Activated T-cell treated with anti-CD3 and anti-CD28 coated beads, Interleukin-2, amount 50 U/mL, for 72 hours (primary cell): ENCODE data around the gene RSPH6A. TPM values are rescaled to one million over a fixed set of nuclear protein-coding genes. Genes with fewer than 3 reads are reported as not detected.

ENCODE experiments used
- ATAC-seq, 2 donors: fragments of 150-1000 bp; cut with Tn5 transposase; replicated peaks in 1 of 2; 2 replicates each; pipeline ENCODE4 v1.10.0; 2021; ENCODE audit warnings: moderate library complexity in 2 of 2, mild to moderate bottlenecking in 1 of 2
- DNase-seq, 2 donors: peaks; one replicate each; pipeline ENCODE4 v3.0.0; 2021 to 2022; ENCODE audit warnings: mixed read lengths in 1 of 2
- H3K27ac Mint-ChIP-seq: one replicate; pipeline ENCODE4 v1.8.0; 2022; ENCODE audit warnings: mild to moderate bottlenecking, moderate library complexity, mixed read lengths
- H3K27me3 Mint-ChIP-seq: one replicate; pipeline ENCODE4 v1.8.0; 2022; ENCODE audit warnings: low read depth, mixed read lengths
- H3K36me3 Mint-ChIP-seq, 2 donors: one replicate each; pipeline ENCODE4 v1.8.0; 2022; ENCODE audit warnings: mixed read lengths in 2 of 2, mild to moderate bottlenecking in 1 of 2; ENCODE audit not compliant: insufficient read depth in 2 of 2
- H3K4me1 Mint-ChIP-seq: one replicate; pipeline ENCODE4 v1.8.0; 2022; ENCODE audit warnings: low read depth, mixed read lengths
- H3K4me3 Mint-ChIP-seq, 2 donors: one replicate each; pipeline ENCODE4 v1.8.0; 2022; ENCODE audit warnings: mild to moderate bottlenecking in 2 of 2, mixed read lengths in 2 of 2, moderate library complexity in 2 of 2
- H3K9me3 Mint-ChIP-seq, 2 donors: one replicate each; pipeline ENCODE4 v1.8.0; 2022; ENCODE audit warnings: mixed read lengths in 2 of 2
- total RNA-seq, 2 donors: library from RNA; stranded (reverse); gene quantifications; one replicate each; pipeline ENCODE4 v1.2.3, GENCODE V29; 2022

Gene RSPH6A
- total RNA-seq, 2 donors from 2014 or later: 0.43 to 0.60 TPM

DNA sequence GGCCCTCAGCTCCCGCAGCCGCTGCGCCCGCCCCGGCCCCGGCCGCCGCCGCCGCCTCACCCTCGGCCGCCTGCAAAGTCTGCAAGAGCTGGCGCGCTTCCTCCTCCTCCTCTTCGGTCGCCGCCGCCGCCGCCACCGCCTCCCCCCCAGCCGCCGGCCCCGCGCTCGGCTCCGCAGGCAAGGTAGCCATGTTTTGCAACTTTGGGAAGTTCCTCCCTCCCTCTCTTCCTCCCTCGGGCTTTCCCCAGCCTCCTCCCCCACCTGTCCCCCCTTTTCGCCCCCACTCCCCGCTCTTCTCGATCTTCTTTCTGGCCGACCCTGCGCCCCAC, 46.5 kb downstream of the RSPH6A start:
- peak overlapping the region; percentile 92 to 96 for H3K4me3 Mint-ChIP-seq
- DNase-seq: peak; percentile 63
- ATAC-seq: no peak
- no peak overlapping the region for H3K27ac Mint-ChIP-seq
- H3K9me3 Mint-ChIP-seq: no peaks in the 10 kb centered on the region
- H3K4me1 Mint-ChIP-seq: peaks cover 5% of the 10 kb centered on the region
- no peaks in the 10 kb centered on the region for H3K36me3 Mint-ChIP-seq
- peaks cover 4% of the 10 kb centered on the region for H3K27me3 Mint-ChIP-seq

- H3K4me3 Mint-ChIP-seq: peak overlapping the region; percentile 73 to 75
- peak; percentile 44 for DNase-seq
- ATAC-seq: no peak
- H3K27ac Mint-ChIP-seq: no peak overlapping the region
- no peaks in the 10 kb centered on the region for H3K36me3 Mint-ChIP-seq
- H3K4me1 Mint-ChIP-seq: peaks cover 5% of the 10 kb centered on the region
- H3K27me3 Mint-ChIP-seq: peaks cover 4% of the 10 kb centered on the region
- no peaks in the 10 kb centered on the region for H3K9me3 Mint-ChIP-seq
Measured at GRCh38 chr19:45767881-45768654, 47.0 kb downstream of the RSPH6A start.

DNA sequence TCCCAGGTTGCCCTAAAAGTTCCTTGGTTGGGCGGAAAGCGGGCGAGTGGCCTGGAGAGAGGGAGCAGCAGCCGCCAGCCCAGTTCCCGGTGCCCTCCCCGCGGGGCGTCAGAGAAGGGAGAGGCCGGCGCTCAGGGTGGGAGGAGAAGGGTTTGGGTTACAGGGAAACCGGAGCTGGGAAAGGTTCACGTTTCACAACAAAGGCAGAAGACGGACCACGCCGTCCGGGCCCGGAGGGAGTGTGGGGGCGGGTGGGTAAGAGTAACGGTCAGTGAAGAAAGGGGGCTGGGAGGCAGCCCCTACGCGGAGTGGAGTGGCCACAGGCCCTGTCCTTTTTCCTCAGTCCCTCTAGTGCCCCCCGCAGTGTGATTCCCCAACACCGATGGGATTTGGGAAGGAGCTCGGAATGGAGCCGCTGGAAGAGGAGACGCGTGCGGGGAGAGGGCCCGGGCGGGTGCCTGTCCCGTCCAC, 47.7 kb downstream of the RSPH6A start:
- peaks cover 4% of the 10 kb centered on the region for H3K27me3 Mint-ChIP-seq
- H3K4me3 Mint-ChIP-seq: peak overlapping the region; percentile 58 to 75
- ATAC-seq: no peak
- no peaks in the 10 kb centered on the region for H3K9me3 Mint-ChIP-seq
- H3K27ac Mint-ChIP-seq: no peak overlapping the region
- no peak for DNase-seq
- peaks cover 5% of the 10 kb centered on the region for H3K4me1 Mint-ChIP-seq
- H3K36me3 Mint-ChIP-seq: no peaks in the 10 kb centered on the region

DNA sequence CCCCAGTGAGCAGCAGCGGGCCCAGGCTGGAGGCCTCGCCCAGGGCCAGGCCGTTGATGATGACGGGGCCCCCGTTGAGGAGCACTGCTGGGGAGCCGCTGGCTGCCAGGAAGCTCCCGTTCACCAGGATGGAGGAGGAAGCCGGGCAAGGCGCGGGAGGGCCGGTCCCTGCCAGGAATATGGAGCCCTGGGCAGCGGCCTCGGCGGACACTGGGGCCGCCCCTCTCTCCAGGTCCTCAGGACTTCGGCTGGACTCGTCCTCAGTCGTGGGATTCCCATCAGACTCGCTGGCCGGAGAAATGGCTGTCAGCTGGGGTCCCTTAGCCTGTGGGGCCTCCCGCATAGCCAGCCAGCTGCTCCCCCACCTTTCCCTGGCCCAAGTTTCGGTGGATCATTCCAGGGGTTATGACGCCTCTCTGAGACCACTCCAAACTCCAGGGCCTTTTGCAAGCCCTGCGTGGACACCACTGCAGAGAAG, 48.2 kb downstream of the RSPH6A start:
- H3K36me3 Mint-ChIP-seq: no peaks in the 10 kb centered on the region
- peaks cover 4% of the 10 kb centered on the region for H3K27me3 Mint-ChIP-seq
- no peak overlapping the region for H3K27ac Mint-ChIP-seq
- no peak for DNase-seq
- ATAC-seq: no peak
- no peaks in the 10 kb centered on the region for H3K9me3 Mint-ChIP-seq
- H3K4me1 Mint-ChIP-seq: peaks cover 5% of the 10 kb centered on the region
- peak overlapping the region; percentile 58 to 75 for H3K4me3 Mint-ChIP-seq

DNA sequence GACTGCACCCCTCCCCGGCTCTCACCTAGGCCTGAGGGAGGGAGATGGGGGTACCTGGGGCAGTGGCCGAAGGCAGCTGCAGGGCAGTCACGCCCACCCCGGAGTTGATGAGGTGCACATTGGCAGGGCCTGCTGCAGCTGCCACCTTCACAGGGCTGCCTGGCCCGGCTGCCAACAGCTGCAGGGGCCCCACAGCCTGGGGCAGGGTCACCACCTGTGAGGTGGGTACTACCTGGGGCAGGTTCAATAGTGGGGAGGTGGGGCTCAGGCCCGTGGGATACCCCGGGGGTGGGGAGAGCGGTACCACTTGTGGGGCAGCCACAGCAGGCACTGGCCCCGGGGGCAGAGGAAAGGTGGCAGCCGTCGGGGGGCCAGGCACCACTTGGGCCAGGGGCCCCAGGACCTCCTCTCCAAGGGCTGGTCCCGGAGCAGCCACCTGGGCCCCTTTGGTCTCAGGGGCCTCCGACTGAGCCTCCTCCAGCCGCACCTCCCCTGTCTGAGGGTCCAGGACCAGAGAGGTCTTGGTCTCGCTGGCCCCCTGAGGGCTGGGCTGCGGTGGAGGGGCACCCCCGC, 48.7 kb downstream of the RSPH6A start:
- no peaks in the 10 kb centered on the region for H3K36me3 Mint-ChIP-seq
- no peak overlapping the region for H3K27ac Mint-ChIP-seq
- no peak for DNase-seq
- H3K9me3 Mint-ChIP-seq: no peaks in the 10 kb centered on the region
- ATAC-seq: no peak
- H3K4me1 Mint-ChIP-seq: peaks cover 5% of the 10 kb centered on the region
- peaks cover 4% of the 10 kb centered on the region for H3K27me3 Mint-ChIP-seq
- no peak overlapping the region for H3K4me3 Mint-ChIP-seq

- H3K4me1 Mint-ChIP-seq: peaks cover 5% of the 10 kb centered on the region
- peak overlapping the region in 1 of 2 donors; percentile 45 for H3K4me3 Mint-ChIP-seq
- no peaks in the 10 kb centered on the region for H3K36me3 Mint-ChIP-seq
- H3K9me3 Mint-ChIP-seq: no peaks in the 10 kb centered on the region
- no peak overlapping the region for H3K27ac Mint-ChIP-seq
- peaks cover 4% of the 10 kb centered on the region for H3K27me3 Mint-ChIP-seq
- DNase-seq (no peak), ATAC-seq (no peak)
Measured at GRCh38 chr19:45765702-45766295, 49.3 kb downstream of the RSPH6A start.

DNA sequence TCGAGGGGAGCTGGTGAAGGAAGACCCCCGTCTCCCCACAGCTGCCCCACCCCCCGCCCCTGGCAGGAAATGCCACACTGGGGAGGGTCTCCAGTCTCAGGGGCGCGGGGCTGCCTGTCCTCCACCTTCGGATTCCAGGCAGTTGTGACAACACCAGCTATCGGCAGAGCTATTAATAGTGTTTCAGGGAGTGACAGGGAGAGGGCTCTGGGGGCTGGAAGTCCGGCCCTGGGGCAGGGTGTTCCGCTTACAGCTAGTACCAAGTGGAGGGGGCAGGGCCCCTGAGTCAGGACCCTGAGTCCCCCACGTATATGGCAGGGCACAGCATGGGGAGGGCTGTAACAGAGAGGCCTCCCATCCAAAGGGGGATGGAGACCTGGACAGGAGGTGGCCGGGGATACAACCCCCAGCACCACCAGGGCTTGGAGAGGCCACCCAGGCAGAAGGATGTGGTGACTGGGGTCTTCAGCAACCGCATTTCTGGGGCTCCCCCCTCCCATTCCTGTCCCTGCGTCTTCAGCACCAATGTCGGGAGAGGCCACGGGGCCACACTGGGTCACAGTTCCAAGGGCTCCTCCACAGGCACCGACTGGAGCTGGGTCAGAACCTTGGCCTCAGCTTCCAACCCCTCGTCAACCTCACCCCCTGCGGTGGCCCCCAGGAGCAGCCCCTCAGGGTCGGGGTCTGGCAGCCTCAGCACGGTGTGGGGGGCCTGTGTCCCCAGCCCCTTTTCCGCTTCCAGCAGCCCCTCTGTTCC, 50.0 kb downstream of the RSPH6A start:
- no peaks in the 10 kb centered on the region for H3K36me3 Mint-ChIP-seq
- DNase-seq (no peak), ATAC-seq (no peak)
- no peak overlapping the region for H3K27ac Mint-ChIP-seq
- H3K4me1 Mint-ChIP-seq: peaks cover 5% of the 10 kb centered on the region
- H3K27me3 Mint-ChIP-seq: peaks cover 4% of the 10 kb centered on the region
- no peaks in the 10 kb centered on the region for H3K9me3 Mint-ChIP-seq
- H3K4me3 Mint-ChIP-seq: no peak overlapping the region

- no peaks in the 10 kb centered on the region for H3K9me3 Mint-ChIP-seq
- no peaks in the 10 kb centered on the region for H3K36me3 Mint-ChIP-seq
- no peak overlapping the region for H3K4me3 Mint-ChIP-seq
- peaks cover 1% of the 10 kb centered on the region for H3K4me1 Mint-ChIP-seq
- no peak for ATAC-seq
- peaks cover 4% of the 10 kb centered on the region for H3K27me3 Mint-ChIP-seq
- H3K27ac Mint-ChIP-seq: no peak overlapping the region
- no peak for DNase-seq
Measured at GRCh38 chr19:45764475-45764874, 50.6 kb downstream of the RSPH6A start.

DNA sequence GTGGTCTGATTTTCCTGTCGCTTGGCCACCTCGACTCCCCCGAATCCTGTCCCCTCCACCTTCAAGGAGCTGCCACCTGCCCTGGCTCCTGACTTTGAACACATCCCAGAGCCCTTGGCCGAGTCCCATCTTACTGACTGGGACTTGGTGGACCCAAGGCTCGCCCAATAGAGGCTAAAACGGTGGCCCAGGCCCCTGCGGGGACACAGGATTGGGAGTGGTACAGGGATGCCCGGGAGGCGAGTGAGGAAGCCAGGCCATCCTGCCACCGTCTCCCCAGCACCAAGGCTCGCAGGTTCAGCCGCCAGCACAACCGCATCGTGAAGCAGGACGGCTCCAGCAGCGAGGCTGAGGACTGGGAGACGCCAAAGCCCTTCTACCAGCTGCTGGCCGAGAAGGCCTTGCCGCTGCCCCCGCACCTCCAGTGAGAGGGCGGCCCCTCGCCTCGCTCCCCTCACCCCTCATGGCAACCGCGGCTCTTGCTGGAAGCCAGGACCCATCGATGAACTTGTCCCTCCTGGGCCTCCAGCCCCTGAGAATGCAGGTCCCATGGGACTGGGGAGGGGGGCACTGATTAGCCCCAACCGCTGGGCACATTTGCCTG, 51.3 kb downstream of the RSPH6A start:
- Mint-ChIP-seq H3K9me3 (no peaks in the 10 kb centered on the region), H3K4me3 (no peak overlapping the region), H3K27ac (no peak overlapping the region), H3K36me3 (no peaks in the 10 kb centered on the region), H3K4me1 (no peaks in the 10 kb centered on the region), H3K27me3 (peaks cover 4% of the 10 kb centered on the region)
- ATAC-seq (no peak), DNase-seq (no peak)

DNA sequence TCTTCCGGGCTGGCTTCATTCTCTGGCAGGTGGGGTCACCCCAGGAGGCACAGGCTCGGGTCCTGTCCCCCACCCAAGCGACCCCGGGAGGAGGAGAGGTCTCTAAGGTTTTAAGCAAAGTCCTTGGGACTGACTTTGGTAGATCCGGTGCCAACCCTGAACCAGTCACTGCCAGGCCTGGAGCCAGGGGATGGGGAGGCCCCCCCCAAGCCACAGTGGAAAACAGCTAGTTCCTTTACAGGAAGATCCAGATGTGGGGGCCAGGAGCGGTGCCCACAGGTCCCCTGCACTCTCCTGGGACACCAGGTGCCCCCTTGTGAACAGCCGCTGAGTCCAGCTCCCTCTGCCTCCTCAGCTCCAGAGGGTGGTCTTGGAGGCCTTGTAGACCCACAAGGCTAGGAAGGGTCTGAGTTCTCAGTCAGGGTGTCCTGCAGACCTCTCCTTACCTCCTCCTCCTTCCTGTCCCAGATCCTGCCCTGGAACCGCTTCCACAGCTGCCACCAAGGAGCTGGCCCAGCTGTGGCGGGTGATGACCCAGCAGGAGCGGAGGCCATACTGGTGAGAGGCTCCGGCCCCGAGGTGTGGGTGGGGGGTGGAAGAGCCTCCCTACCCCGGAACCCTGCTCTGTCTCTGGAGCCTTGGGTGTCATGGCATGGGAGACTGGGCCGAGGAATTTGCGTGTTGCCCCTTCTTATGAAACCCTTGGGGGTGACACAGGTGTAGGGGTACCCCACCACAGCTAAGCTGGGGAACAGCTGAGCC, 52.1 kb downstream of the RSPH6A start:
- no peaks in the 10 kb centered on the region for H3K4me1 Mint-ChIP-seq
- peaks cover 4% of the 10 kb centered on the region for H3K27me3 Mint-ChIP-seq
- no peak overlapping the region for H3K4me3 Mint-ChIP-seq
- no peak overlapping the region for H3K27ac Mint-ChIP-seq
- no peak for ATAC-seq
- no peak for DNase-seq
- no peaks in the 10 kb centered on the region for H3K36me3 Mint-ChIP-seq
- H3K9me3 Mint-ChIP-seq: no peaks in the 10 kb centered on the region

GRCh38 chr19:45761714-45762113, 53.4 kb downstream of the RSPH6A start:
- no peak overlapping the region for H3K27ac Mint-ChIP-seq
- no peaks in the 10 kb centered on the region for H3K36me3 Mint-ChIP-seq
- DNase-seq (no peak), ATAC-seq (no peak)
- H3K4me3 Mint-ChIP-seq: no peak overlapping the region
- H3K9me3 Mint-ChIP-seq: no peaks in the 10 kb centered on the region
- H3K4me1 Mint-ChIP-seq: no peaks in the 10 kb centered on the region
- no peaks in the 10 kb centered on the region for H3K27me3 Mint-ChIP-seq

DNA sequence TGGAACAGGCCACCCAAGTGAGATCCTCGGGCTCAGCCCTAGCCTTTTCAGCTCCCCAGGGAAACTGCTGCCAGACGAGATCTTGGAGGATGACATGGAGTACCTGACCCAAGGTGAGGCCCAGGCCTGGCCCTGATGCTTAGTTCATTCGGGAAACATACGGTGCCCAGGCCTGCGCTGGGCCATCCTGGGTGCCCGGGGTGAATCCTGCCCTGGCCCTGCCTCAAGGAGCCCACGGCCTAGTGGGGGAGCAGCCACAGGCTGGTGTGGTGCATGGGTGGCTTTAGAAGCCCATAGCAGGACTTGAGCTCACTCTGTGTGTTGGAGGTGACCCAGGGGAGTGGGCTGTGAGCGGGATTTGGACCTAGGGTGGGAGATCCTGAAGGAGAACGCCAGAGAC, 56.2 kb downstream of the RSPH6A start:
- DNase-seq (no peak), ATAC-seq (no peak)
- H3K4me3 Mint-ChIP-seq: no peak overlapping the region
- no peaks in the 10 kb centered on the region for H3K9me3 Mint-ChIP-seq
- no peaks in the 10 kb centered on the region for H3K27me3 Mint-ChIP-seq
- H3K4me1 Mint-ChIP-seq: no peaks in the 10 kb centered on the region
- H3K27ac Mint-ChIP-seq: no peak overlapping the region
- H3K36me3 Mint-ChIP-seq: no peaks in the 10 kb centered on the region
